ENCODE data around the gene EZR.

GRCh38 chr6:158793432-158793831 is 25.7 kb downstream of the EZR start:
- peak; percentile 52 for TF ChIP-seq CTCF (IDR thresholded peaks at IDR 0.05; ENCODE audit: borderline replicate concordance, extremely low read depth, low read length, poor library complexity, severe bottlenecking)
- no peak for TF ChIP-seq EZH2 (IDR thresholded peaks at IDR 0.05; ENCODE audit: borderline replicate concordance, low read depth, low read length, severe bottlenecking)
